ENCODE data around the gene MYLK. TPM values are rescaled to one million over a fixed set of nuclear protein-coding genes. Genes with fewer than 3 reads are reported as not detected.

The MYLK gene
- total and polyA plus RNA-seq, 2 donors (not counting 1 experiment from before 2014, with no cell fraction given), result 0.51 TPM; not detected in 1

GRCh38 chr3:123723070-123723469 lies 161.1 kb downstream of the MYLK start:
- no peak overlapping the region for H2AFZ ChIP-seq (ENCODE audit: insufficient read depth, low read depth, low read length, poor library complexity, severe bottlenecking)
- H3K27ac Mint-ChIP-seq, result no peak overlapping the region
- CTCF ChIA-PET, result interaction anchor here (0.6 to 2.2 kb wide), 17 partner anchors 9 to 397 kb away, joined by 3 to 23 read pairs (median 4); no protein-coding TSS in a partner anchor

GRCh38 chr3:123722456-123722855 lies 161.7 kb downstream of the MYLK start:
- Histone ChIP-seq H2AFZ (ENCODE audit: insufficient read depth, low read depth, low read length, poor library complexity, severe bottlenecking) (no peak overlapping the region), H3K9ac (ENCODE audit: low read length) (no peak overlapping the region), H3K27me3 (replicated peaks in 1 of 4; ENCODE audit: control extremely low read depth in 1 of 4, control insufficient read depth in 3 of 4, insufficient read depth in 4 of 4, low read length in 3 of 4) (no peaks in the 10 kb centered on the region), H3K4me1 (ENCODE audit: control insufficient read depth in 2 of 2, insufficient read depth in 2 of 2, low read length in 2 of 2) (peaks cover 0 to 4% of the 10 kb centered on the region in 2 donors), H3K79me2 (ENCODE audit: control insufficient read depth, insufficient read depth, low read length) (no peaks in the 10 kb centered on the region), H3K36me3 (replicated peaks in 1 of 2; ENCODE audit: control extremely low read depth in 1 of 2, control insufficient read depth in 1 of 2, extremely low read depth in 1 of 2, insufficient read depth in 2 of 2, low read length in 1 of 2) (no peaks in the 10 kb centered on the region), H3K9me3 (ENCODE audit: control extremely low read depth in 1 of 3, control insufficient read depth in 2 of 3, insufficient read depth in 1 of 3, low read length in 2 of 3) (no peaks in the 10 kb centered on the region), H3K4me3 (ENCODE audit: control extremely low read depth in 1 of 5, extremely low read depth in 1 of 5, insufficient read depth in 1 of 5, low read depth in 2 of 5, low read length in 4 of 5) (no peak overlapping the region), H4K20me1 (ENCODE audit: control insufficient read depth, insufficient read depth, low read length, poor library complexity, severe bottlenecking) (no peaks in the 10 kb centered on the region), H3K4me2 (replicated peaks; ENCODE audit: low read depth, low read length, poor library complexity, severe bottlenecking) (no peak overlapping the region), H3K27ac (ENCODE audit: low read length in 2 of 2) (no peak overlapping the region)
- Mint-ChIP-seq H3K27ac (no peak overlapping the region), H3K9me3 (ENCODE audit: insufficient read depth) (no peaks in the 10 kb centered on the region), H3K4me1 (no peaks in the 10 kb centered on the region), H3K4me3 (no peak overlapping the region), H3K27me3 (peaks cover 18% of the 10 kb centered on the region)
- DNase-seq, result no peak
- intact Hi-C loops (cut with micrococcal nuclease), result loop anchor here (2.0 kb wide), 1 partner anchor 394 kb away; no protein-coding TSS in a partner anchor
- POLR2A ChIA-PET, result no interaction called here
- no peak for TF ChIP-seq EZH2 (IDR thresholded peaks at IDR 0.05; ENCODE audit: borderline replicate concordance, insufficient read depth, low read depth, low read length, poor library complexity, severe bottlenecking)
- no peak for TF ChIP-seq CTCF (IDR thresholded peaks at IDR 0.05)
- ATAC-seq (ENCODE audit: low read depth), result no peak
- 88% methylated on average over 3 of the region's 5 CpGs for WGBS (ENCODE audit: insufficient coverage)
- CTCF ChIA-PET, result interaction anchor here (1.4 to 2.2 kb wide), 7 partner anchors 8 to 72 kb away, joined by 3 to 17 read pairs (median 6); no protein-coding TSS in a partner anchor

More at GRCh38 chr3:123723070-123723469, 161.1 kb downstream of the MYLK start:
- H3K36me3 ChIP-seq (replicated peaks in 1 of 2; ENCODE audit: control extremely low read depth in 1 of 2, control insufficient read depth in 1 of 2, extremely low read depth in 1 of 2, insufficient read depth in 2 of 2, low read length in 1 of 2), result no peaks in the 10 kb centered on the region
- no peaks in the 10 kb centered on the region for H3K27me3 ChIP-seq (replicated peaks in 1 of 4; ENCODE audit: control extremely low read depth in 1 of 4, control insufficient read depth in 3 of 4, insufficient read depth in 4 of 4, low read length in 3 of 4)
- H3K4me2 ChIP-seq (replicated peaks; ENCODE audit: low read depth, low read length, poor library complexity, severe bottlenecking), result no peak overlapping the region
- Mint-ChIP-seq H3K4me3 (no peak overlapping the region), H3K4me1 (no peaks in the 10 kb centered on the region), H3K27me3 (peaks cover 22% of the 10 kb centered on the region), H3K9me3 (ENCODE audit: insufficient read depth) (no peaks in the 10 kb centered on the region)
- H3K79me2 ChIP-seq (ENCODE audit: control insufficient read depth, insufficient read depth, low read length), result no peaks in the 10 kb centered on the region
- POLR2A ChIA-PET, result no interaction called here
- H3K27ac ChIP-seq (ENCODE audit: low read length in 2 of 2), result no peak overlapping the region
- H3K4me1 ChIP-seq (ENCODE audit: control insufficient read depth in 2 of 2, insufficient read depth in 2 of 2, low read length in 2 of 2), result peaks cover 0 to 4% of the 10 kb centered on the region in 2 donors
- WGBS (ENCODE audit: insufficient coverage), result 100% methylated on average over 1 of the region's 4 CpGs
- DNase-seq, result no peak
- H4K20me1 ChIP-seq (ENCODE audit: control insufficient read depth, insufficient read depth, low read length, poor library complexity, severe bottlenecking), result no peaks in the 10 kb centered on the region
- no peaks in the 10 kb centered on the region for H3K9me3 ChIP-seq (ENCODE audit: control extremely low read depth in 1 of 3, control insufficient read depth in 2 of 3, insufficient read depth in 1 of 3, low read length in 2 of 3)
- no peak overlapping the region for H3K9ac ChIP-seq (ENCODE audit: low read length)
- no peak overlapping the region for H3K4me3 ChIP-seq (ENCODE audit: control extremely low read depth in 1 of 5, extremely low read depth in 1 of 5, insufficient read depth in 1 of 5, low read depth in 2 of 5, low read length in 4 of 5)
- no peak for TF ChIP-seq EZH2 (IDR thresholded peaks at IDR 0.05; ENCODE audit: borderline replicate concordance, insufficient read depth, low read depth, low read length, poor library complexity, severe bottlenecking)
- no peak for TF ChIP-seq CTCF (IDR thresholded peaks at IDR 0.05)
- ATAC-seq (ENCODE audit: low read depth), result no peak
- intact Hi-C loops (cut with micrococcal nuclease), result loop anchor here (1.0 to 2.0 kb wide), 2 partner anchors 71 to 394 kb away; no protein-coding TSS in a partner anchor

Data from B cell (primary cell).